DOHH2 (cell line): ENCODE data around the gene DDX28.

Experiments
- CTCF ChIP-seq: fragments of 200-600 bp; sonication (generic); IDR thresholded peaks from one replicate; pipeline ENCODE4 v1.5.1; 2014; ENCODE audit warnings: antibody characterized with exemption, mild to moderate bottlenecking, low read depth, low read length; ENCODE audit not compliant: poor library complexity, severe bottlenecking
- EZH2phosphoT487 ChIP-seq: fragments of 200-600 bp; sonication (generic); IDR thresholded peaks from 2 replicates; pipeline ENCODE4 v1.6.1; 2017; ENCODE audit warnings: borderline replicate concordance, mild to moderate bottlenecking, antibody characterized with exemption, low read length, moderate library complexity, mixed read lengths

DNA sequence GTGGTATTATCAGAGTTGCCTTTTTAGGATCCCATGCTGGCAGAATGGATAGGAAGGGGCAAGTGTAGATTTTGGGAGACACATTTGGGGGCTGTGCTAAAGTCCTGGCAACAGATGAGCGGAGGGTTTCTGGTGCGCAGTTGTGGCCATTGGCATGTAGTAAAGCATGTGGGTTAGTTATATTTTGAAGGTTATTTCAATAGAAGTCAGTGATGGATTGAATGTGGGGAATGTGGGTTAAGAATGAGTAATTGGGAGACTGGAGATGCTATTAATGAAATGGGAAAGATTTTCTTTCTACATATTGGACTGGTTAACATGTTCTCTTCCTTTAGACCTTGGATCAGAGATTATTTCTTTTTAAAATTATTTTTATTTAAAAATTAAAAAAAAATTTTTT, 10.1 kb upstream of the DDX28 start:
- TF ChIP-seq CTCF (no peak), EZH2phosphoT487 (no peak)
